ENCODE data around the gene RBM19. TPM values are rescaled to one million over a fixed set of nuclear protein-coding genes. Genes with fewer than 3 reads are reported as not detected.

RBM19 gene
- total RNA-seq, 2 donors from 2014 or later, result 39.9 to 54.3 TPM

- Histone ChIP-seq H3K4me1 (ENCODE audit: control insufficient read depth in 1 of 2, low read depth in 2 of 2) (no peaks in the 10 kb centered on the region), H3K4me3 (no peak overlapping the region), H3K27ac (no peak overlapping the region), H3K9me3 (no peaks in the 10 kb centered on the region), H3K27me3 (replicated peaks; ENCODE audit: insufficient read depth) (no peaks in the 10 kb centered on the region), H3K36me3 (peaks cover 11% of the 10 kb centered on the region)
- DNase-seq (ENCODE audit: low spot score) (no peak), ATAC-seq (ENCODE audit: insufficient number of reproducible peaks, low FRiP score, low read depth) (no peak)
- TF ChIP-seq CTCF (IDR thresholded peaks at IDR 0.05), result no peak
Observed at GRCh38 chr12:113838896-113839295, 127.2 kb downstream of the RBM19 start.

GRCh38 chr12:113837528-113838296, 128.4 kb downstream of the RBM19 start:
- no peak overlapping the region for H3K4me3 ChIP-seq
- no peak overlapping the region for H3K27ac ChIP-seq
- H3K4me1 ChIP-seq (ENCODE audit: control insufficient read depth in 1 of 2, low read depth in 2 of 2), result no peaks in the 10 kb centered on the region
- H3K27me3 ChIP-seq (replicated peaks; ENCODE audit: insufficient read depth), result no peaks in the 10 kb centered on the region
- ATAC-seq (ENCODE audit: insufficient number of reproducible peaks, low FRiP score, low read depth) (no peak), DNase-seq (ENCODE audit: low spot score) (no peak)
- H3K36me3 ChIP-seq, result peaks cover 8% of the 10 kb centered on the region
- H3K9me3 ChIP-seq, result no peaks in the 10 kb centered on the region
- TF ChIP-seq CTCF (IDR thresholded peaks at IDR 0.05), result no peak

- Histone ChIP-seq H3K27me3 (replicated peaks; ENCODE audit: insufficient read depth) (no peaks in the 10 kb centered on the region), H3K36me3 (peaks cover 4% of the 10 kb centered on the region), H3K4me3 (no peak overlapping the region), H3K9me3 (no peaks in the 10 kb centered on the region), H3K4me1 (ENCODE audit: control insufficient read depth in 1 of 2, low read depth in 2 of 2) (no peaks in the 10 kb centered on the region), H3K27ac (no peak overlapping the region)
- DNase-seq (ENCODE audit: low spot score), result no peak
- ATAC-seq (ENCODE audit: insufficient number of reproducible peaks, low FRiP score, low read depth), result no peak
- TF ChIP-seq CTCF (IDR thresholded peaks at IDR 0.05), result no peak
Observed at GRCh38 chr12:113837084-113837483, 129.0 kb downstream of the RBM19 start.

GRCh38 chr12:113835896-113836295, 130.2 kb downstream of the RBM19 start:
- H3K9me3 ChIP-seq, result no peaks in the 10 kb centered on the region
- ATAC-seq (ENCODE audit: insufficient number of reproducible peaks, low FRiP score, low read depth) (no peak), DNase-seq (ENCODE audit: low spot score) (no peak)
- H3K27me3 ChIP-seq (replicated peaks; ENCODE audit: insufficient read depth), result no peaks in the 10 kb centered on the region
- H3K4me3 ChIP-seq, result no peak overlapping the region
- H3K36me3 ChIP-seq, result no peaks in the 10 kb centered on the region
- H3K27ac ChIP-seq, result no peak overlapping the region
- TF ChIP-seq CTCF (IDR thresholded peaks at IDR 0.05), result no peak
- peaks cover 0 to 6% of the 10 kb centered on the region in 2 donors for H3K4me1 ChIP-seq (ENCODE audit: control insufficient read depth in 1 of 2, low read depth in 2 of 2)

- H3K4me3 ChIP-seq, result no peak overlapping the region
- no peak for TF ChIP-seq CTCF (IDR thresholded peaks at IDR 0.05)
- DNase-seq (ENCODE audit: low spot score), result no peak
- no peaks in the 10 kb centered on the region for H3K9me3 ChIP-seq
- H3K27me3 ChIP-seq (replicated peaks; ENCODE audit: insufficient read depth), result no peaks in the 10 kb centered on the region
- no peak overlapping the region for H3K27ac ChIP-seq
- H3K4me1 ChIP-seq (ENCODE audit: control insufficient read depth in 1 of 2, low read depth in 2 of 2), result peaks cover 0 to 6% of the 10 kb centered on the region in 2 donors
- no peaks in the 10 kb centered on the region for H3K36me3 ChIP-seq
- ATAC-seq (ENCODE audit: insufficient number of reproducible peaks, low FRiP score, low read depth), result no peak
Observed at GRCh38 chr12:113835433-113835832, 130.7 kb downstream of the RBM19 start.
